Ovary (tissue), 9 donors: ENCODE measurements around the gene SPOCK1. TPM values are rescaled to one million over a fixed set of nuclear protein-coding genes. Genes with fewer than 3 reads are reported as not detected.

ENCODE experiments used
- DNase-seq, 5 donors: peaks; one replicate each; pipeline ENCODE4 v3.0.0-alpha.2; 2019 to 2020
- H3K27ac ChIP-seq, 2 donors: fragments of 200-600 bp; one replicate each; pipeline versions ENCODE4 v1.5.1 to v1.8.0; 2019 to 2022
- H3K27me3 ChIP-seq: fragments of 200-600 bp; one replicate; pipeline ENCODE4 v1.8.0; 2022
- H3K36me3 ChIP-seq: fragments of 200-600 bp; sonication (generic); one replicate; pipeline ENCODE4 v1.5.1; 2019
- H3K4me1 ChIP-seq: one replicate; pipeline ENCODE4 v1.8.1; 2013; ENCODE audit warnings: mild to moderate bottlenecking, moderate library complexity; ENCODE audit not compliant: insufficient read depth
- H3K4me3 ChIP-seq: fragments of 200-600 bp; sonication (generic); one replicate; pipeline ENCODE4 v1.5.1; 2017
- H3K9me3 ChIP-seq, 2 donors: fragments of 200-600 bp in 1 of 2; sonication (generic) in 1 of 2; one replicate each; pipeline versions ENCODE4 v1.5.1 to v1.8.1; 2013 to 2019; ENCODE audit warnings: mild to moderate bottlenecking in 1 of 2, moderate library complexity in 1 of 2
- EP300 ChIP-seq: sonication (generic); formaldehyde crosslinking; IDR thresholded peaks from one replicate; pipeline ENCODE4 v1.6.1; 2017; ENCODE audit warnings: antibody characterized with exemption
- POLR2A ChIP-seq: fragments of 450-650 bp; IDR thresholded peaks from one replicate; pipeline ENCODE4 v1.6.1; 2017; ENCODE audit warnings: antibody characterized with exemption, mild to moderate bottlenecking, moderate library complexity
- WGBS, 3 donors: extraction: QIAGEN DNeasy Blood & Tissue Kit in 1 of 3; methylation state at CpG; one replicate each; pipeline versions ENCODE4 v1.1.5 to v1.1.7; 2013 to 2017; 5-methylcytosine and 5-hydroxymethylcytosine counted together
- intact Hi-C, 4 donors: fragments of 100-400 bp; cut with DNase I; formaldehyde crosslinking; loops; one replicate each; pipeline versions ENCODE4 v1.11.0 to v1.15.1; 2022 to 2023
- polyA plus RNA-seq, 2 donors: library from polyadenylated mRNA; stranded (reverse); fragments of 200-250 nt in 1 of 2; fragments of 350-450 nt in 1 of 2; fragmentation: Illumina TruSeq in 1 of 2; extraction: RNeasy Lipid Tissue Mini Kit (QIAGEN cat#74804) in 1 of 2; gene quantifications; one replicate each; pipeline ENCODE4 v1.2.3, GENCODE V29; 2013 to 2014
- total RNA-seq, 7 donors: library from RNA; depleted of rRNA in 2 of 7; stranded (reverse); fragments of >200 nt in 2 of 7; fragmentation: NEBNext Ultra II Directional in 3 of 7; extraction: Animal tissue kit (Norgen Biotek cat#: 25700) in 3 of 7; gene quantifications; one replicate each; pipeline versions ENCODE4 v1.1.0 to v1.2.4, GENCODE V29; 2016 to 2023
- TF ChIP-seq, protein P1 (sequence below), 3 donors: fragments of 450-650 bp in 2 of 3; fragments of 200-600 bp in 1 of 3; IDR thresholded peaks; one replicate each; pipeline versions ENCODE4 v1.5.1 to v1.8.0; 2016 to 2022; ENCODE audit warnings: antibody characterized with exemption in 3 of 3, mild to moderate bottlenecking in 1 of 3
- donor health status: DM: no; HTN: no; CAD: no; lungs with moderate emphysema.
- donor health status: DM: no; HTN: no; CAD: no.
- donor health status: Bipolar disorder and iron deficiency.
- donor health status: DM: yes; HTN: yes; CAD: no.
- donor health status: DM: no; HTN: no; CAD: no.
- donor health status: DM: yes; HTN: yes; CAD: no.

The SPOCK1 gene
- total and polyA plus RNA-seq, 9 donors: 1.3 to 42.6 (median 10.8) TPM

DNA sequence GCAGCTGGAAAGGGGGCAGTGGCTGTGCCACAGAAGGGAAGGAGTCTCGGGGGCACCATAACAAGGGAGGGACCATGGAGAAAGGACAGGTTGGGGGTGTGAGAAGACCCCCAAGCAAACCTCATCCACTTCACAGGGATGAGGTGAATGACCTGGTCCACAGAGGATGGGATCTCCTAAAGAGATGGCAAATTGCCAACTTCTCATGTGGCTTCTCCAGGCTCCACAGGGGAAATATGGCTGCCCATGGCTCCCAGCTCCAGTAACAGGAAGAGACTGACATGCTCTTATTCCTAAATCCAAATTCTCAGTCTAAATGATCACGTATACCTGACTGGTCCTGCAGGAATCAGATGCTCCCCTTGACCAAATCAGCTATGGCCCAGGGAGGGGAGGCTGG is 340.4 kb downstream of the SPOCK1 start:
- intact Hi-C loops: no loop called here
- no peak for DNase-seq
- Histone ChIP-seq H3K27me3 (no peaks in the 10 kb centered on the region), H3K36me3 (no peaks in the 10 kb centered on the region), H3K9me3 (no peaks in the 10 kb centered on the region), H3K4me1 (no peaks in the 10 kb centered on the region), H3K27ac (no peak overlapping the region), H3K4me3 (no peak overlapping the region)
- 81 to 94% (median 90%) methylated on average over 2 of the region's 2 CpGs for WGBS, 3 donors
- TF ChIP-seq POLR2A: no peak
- TF ChIP-seq, protein P1, sequence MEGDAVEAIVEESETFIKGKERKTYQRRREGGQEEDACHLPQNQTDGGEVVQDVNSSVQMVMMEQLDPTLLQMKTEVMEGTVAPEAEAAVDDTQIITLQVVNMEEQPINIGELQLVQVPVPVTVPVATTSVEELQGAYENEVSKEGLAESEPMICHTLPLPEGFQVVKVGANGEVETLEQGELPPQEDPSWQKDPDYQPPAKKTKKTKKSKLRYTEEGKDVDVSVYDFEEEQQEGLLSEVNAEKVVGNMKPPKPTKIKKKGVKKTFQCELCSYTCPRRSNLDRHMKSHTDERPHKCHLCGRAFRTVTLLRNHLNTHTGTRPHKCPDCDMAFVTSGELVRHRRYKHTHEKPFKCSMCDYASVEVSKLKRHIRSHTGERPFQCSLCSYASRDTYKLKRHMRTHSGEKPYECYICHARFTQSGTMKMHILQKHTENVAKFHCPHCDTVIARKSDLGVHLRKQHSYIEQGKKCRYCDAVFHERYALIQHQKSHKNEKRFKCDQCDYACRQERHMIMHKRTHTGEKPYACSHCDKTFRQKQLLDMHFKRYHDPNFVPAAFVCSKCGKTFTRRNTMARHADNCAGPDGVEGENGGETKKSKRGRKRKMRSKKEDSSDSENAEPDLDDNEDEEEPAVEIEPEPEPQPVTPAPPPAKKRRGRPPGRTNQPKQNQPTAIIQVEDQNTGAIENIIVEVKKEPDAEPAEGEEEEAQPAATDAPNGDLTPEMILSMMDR (IDR thresholded peaks at IDR 0.05): no peak
- no peak for TF ChIP-seq EP300

DNA sequence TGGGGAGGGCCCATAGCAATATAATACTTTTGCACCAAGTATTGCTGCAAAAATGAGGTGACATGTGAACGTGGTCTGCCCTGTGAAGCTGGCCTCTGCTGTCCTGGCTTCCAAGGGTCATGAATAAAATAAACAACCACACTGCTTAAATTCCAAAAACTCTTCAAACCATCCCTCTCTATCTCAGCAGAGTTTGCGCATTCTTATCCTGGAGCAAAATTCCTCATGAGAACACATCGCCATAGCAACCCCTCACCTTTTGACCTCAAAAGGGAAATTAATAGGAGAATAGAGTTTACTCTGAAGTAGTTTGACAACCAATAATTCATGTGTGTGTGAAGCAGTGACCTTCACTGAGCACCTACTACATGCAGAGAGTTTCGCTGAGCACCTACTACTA is 342.9 kb downstream of the SPOCK1 start:
- no peak for TF ChIP-seq POLR2A
- TF ChIP-seq, protein P1 (IDR thresholded peaks at IDR 0.05): no peak
- TF ChIP-seq EP300: no peak
- no peaks in the 10 kb centered on the region for H3K27me3 ChIP-seq
- H3K36me3 ChIP-seq: no peaks in the 10 kb centered on the region
- H3K4me1 ChIP-seq: no peaks in the 10 kb centered on the region
- no peak for DNase-seq
- no peak overlapping the region for H3K4me3 ChIP-seq
- intact Hi-C loops: no loop called here
- WGBS, 3 donors: 48 to 49% (median 48%) methylated on average over 4 of the region's 4 CpGs
- no peaks in the 10 kb centered on the region for H3K9me3 ChIP-seq
- no peak overlapping the region for H3K27ac ChIP-seq

DNA sequence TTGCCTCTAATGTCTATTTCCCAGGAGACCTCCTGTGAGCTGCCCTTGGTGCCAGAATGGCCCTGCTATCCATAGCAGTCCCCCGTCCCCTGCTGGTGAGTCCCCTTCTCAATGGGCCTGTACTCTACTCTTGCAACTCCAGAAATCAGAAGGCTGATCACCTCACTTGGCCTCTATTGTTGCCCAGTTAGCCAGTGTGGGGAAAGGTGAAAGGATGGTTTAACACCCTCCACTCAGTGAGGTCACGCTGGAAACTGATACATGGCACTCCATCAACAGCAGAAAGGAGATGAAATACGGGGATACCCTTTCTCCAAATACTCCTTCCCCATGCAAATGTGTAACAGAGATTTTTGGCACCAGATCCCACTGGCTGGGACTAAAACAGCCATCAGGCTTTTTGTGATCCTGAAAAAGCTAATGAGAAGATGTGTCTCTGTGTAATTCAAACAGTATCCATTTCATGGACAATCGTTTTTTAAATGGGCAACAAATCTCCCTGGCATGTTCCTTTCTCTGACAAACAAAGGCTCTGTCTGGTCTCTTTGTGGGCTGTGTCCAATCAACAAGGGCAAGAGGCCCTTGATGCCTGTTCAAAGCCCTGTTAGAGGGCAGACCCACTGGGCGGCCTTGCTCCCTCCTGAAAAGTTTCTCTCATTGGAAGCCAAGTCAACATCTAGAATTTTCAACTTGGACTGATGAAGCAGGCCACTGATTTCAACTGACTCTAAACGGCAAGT is 343.7 kb downstream of the SPOCK1 start:
- 58 to 66% (median 61%) methylated on average over 6 of the region's 6 CpGs for WGBS, 3 donors
- Histone ChIP-seq H3K9me3 (no peaks in the 10 kb centered on the region), H3K27ac (no peak overlapping the region), H3K4me3 (no peak overlapping the region), H3K27me3 (no peaks in the 10 kb centered on the region), H3K4me1 (no peaks in the 10 kb centered on the region), H3K36me3 (no peaks in the 10 kb centered on the region)
- no peak for DNase-seq
- TF ChIP-seq POLR2A: no peak
- TF ChIP-seq, protein P1 (IDR thresholded peaks at IDR 0.05): no peak
- no peak for TF ChIP-seq EP300
- intact Hi-C loops: no loop called here

DNA sequence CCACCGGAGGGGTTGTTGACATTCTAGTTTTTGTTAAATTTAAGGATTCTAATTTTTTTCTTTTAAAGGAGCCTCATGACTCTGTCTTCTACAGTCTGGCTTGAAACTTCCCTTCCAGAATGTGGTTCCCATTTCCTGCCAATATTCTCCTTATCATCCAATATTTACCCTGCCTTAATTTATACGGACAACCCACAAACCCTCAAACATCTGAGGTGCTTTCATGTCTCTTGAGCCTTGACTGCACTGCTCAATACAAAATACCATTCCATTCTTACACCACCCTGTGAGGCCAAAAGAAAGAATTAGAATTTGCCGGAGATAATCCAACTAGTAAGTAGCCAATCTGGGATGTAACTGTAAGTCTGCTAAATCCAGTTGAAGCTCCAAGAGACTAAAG is 346.5 kb downstream of the SPOCK1 start:
- intact Hi-C loops: no loop called here
- DNase-seq: no peak
- Histone ChIP-seq H3K4me3 (no peak overlapping the region), H3K27ac (no peak overlapping the region), H3K27me3 (no peaks in the 10 kb centered on the region), H3K9me3 (no peaks in the 10 kb centered on the region), H3K36me3 (no peaks in the 10 kb centered on the region), H3K4me1 (no peaks in the 10 kb centered on the region)
- no peak for TF ChIP-seq POLR2A
- no peak for TF ChIP-seq EP300
- TF ChIP-seq, protein P1 (IDR thresholded peaks at IDR 0.05): no peak
- WGBS, 3 donors: 34 to 56% (median 34%) methylated on average over 3 of the region's 3 CpGs
